Muscle layer of duodenum (tissue), 2 donors: Measurements from ENCODE around the gene SLC17A9.

Experiments used
- H3K27ac ChIP-seq: one replicate; pipeline ENCODE4 v1.7.0; 2013; ENCODE audit warnings: mild to moderate bottlenecking, low read length
- H3K27me3 ChIP-seq: one replicate; pipeline ENCODE4 v1.7.0; 2013; ENCODE audit warnings: low read depth, mild to moderate bottlenecking, control low read depth, low read length
- H3K36me3 ChIP-seq, 2 donors: one replicate each; pipeline ENCODE4 v1.7.0; 2013; ENCODE audit warnings: low read length in 2 of 2, control low read depth in 1 of 2, mild to moderate bottlenecking in 1 of 2; ENCODE audit not compliant: insufficient read depth in 2 of 2, control insufficient read depth in 1 of 2
- H3K4me1 ChIP-seq, 2 donors: one replicate each; pipeline ENCODE4 v1.7.0; 2013; ENCODE audit warnings: low read length in 2 of 2, mild to moderate bottlenecking in 2 of 2, control low read depth in 1 of 2, moderate library complexity in 1 of 2; ENCODE audit not compliant: insufficient read depth in 2 of 2, control insufficient read depth in 1 of 2
- H3K4me3 ChIP-seq, 2 donors: one replicate each; pipeline ENCODE4 v1.7.0; 2013; ENCODE audit warnings: low read length in 2 of 2, low read depth in 1 of 2, mild to moderate bottlenecking in 1 of 2
- H3K9me3 ChIP-seq, 2 donors: one replicate each; pipeline ENCODE4 v1.7.0; 2013; ENCODE audit warnings: low read length in 2 of 2, control low read depth in 1 of 2, mild to moderate bottlenecking in 1 of 2; ENCODE audit not compliant: control insufficient read depth in 1 of 2
- donor health status: healthy.

SLC17A9 gene

GRCh38 chr20:62952968-62953838 is 694 bp downstream of the SLC17A9 start:
- H3K36me3 ChIP-seq, result peaks cover 6% of the 10 kb centered on the region in 2 donors
- peaks cover 9 to 28% of the 10 kb centered on the region in 2 donors for H3K4me1 ChIP-seq
- H3K4me3 ChIP-seq, result peak overlapping the region; percentile 52
- peak overlapping the region; percentile 91 for H3K27ac ChIP-seq
- no peaks in the 10 kb centered on the region for H3K27me3 ChIP-seq
- H3K9me3 ChIP-seq, result no peaks in the 10 kb centered on the region

- H3K4me1 ChIP-seq, result peaks cover 9 to 28% of the 10 kb centered on the region in 2 donors
- no peaks in the 10 kb centered on the region for H3K9me3 ChIP-seq
- H3K27ac ChIP-seq, result peak overlapping the region; percentile 91
- H3K4me3 ChIP-seq, result peak overlapping the region; percentile 52
- H3K36me3 ChIP-seq, result peaks cover 2% of the 10 kb centered on the region in 2 donors
- no peaks in the 10 kb centered on the region for H3K27me3 ChIP-seq
These were observed 1.6 kb downstream of the SLC17A9 start for GRCh38 chr20:62953839-62954703.

GRCh38 chr20:62955519-62956386 is 3.2 kb downstream of the SLC17A9 start:
- no peaks in the 10 kb centered on the region for H3K9me3 ChIP-seq
- H3K36me3 ChIP-seq, result no peaks in the 10 kb centered on the region
- no peak overlapping the region for H3K4me3 ChIP-seq
- H3K27ac ChIP-seq, result no peak overlapping the region
- peaks cover 9 to 28% of the 10 kb centered on the region in 2 donors for H3K4me1 ChIP-seq
- H3K27me3 ChIP-seq, result no peaks in the 10 kb centered on the region

GRCh38 chr20:62956387-62957135 is 4.1 kb downstream of the SLC17A9 start:
- Histone ChIP-seq H3K27ac (no peak overlapping the region), H3K36me3 (no peaks in the 10 kb centered on the region), H3K27me3 (no peaks in the 10 kb centered on the region), H3K9me3 (no peaks in the 10 kb centered on the region), H3K4me3 (no peak overlapping the region), H3K4me1 (peaks cover 9 to 28% of the 10 kb centered on the region in 2 donors)

GRCh38 chr20:62957136-62958117 is 4.9 kb downstream of the SLC17A9 start:
- Histone ChIP-seq H3K4me1 (peaks cover 9 to 19% of the 10 kb centered on the region in 2 donors), H3K27ac (no peak overlapping the region), H3K27me3 (no peaks in the 10 kb centered on the region), H3K9me3 (no peaks in the 10 kb centered on the region), H3K4me3 (no peak overlapping the region), H3K36me3 (peaks cover 0 to 3% of the 10 kb centered on the region in 2 donors)

GRCh38 chr20:62958388-62959100 is 6.0 kb downstream of the SLC17A9 start:
- H3K27ac ChIP-seq, result no peak overlapping the region
- peaks cover 0 to 8% of the 10 kb centered on the region in 2 donors for H3K36me3 ChIP-seq
- H3K4me1 ChIP-seq, result peaks cover 2 to 11% of the 10 kb centered on the region in 2 donors
- H3K9me3 ChIP-seq, result no peaks in the 10 kb centered on the region
- no peak overlapping the region for H3K4me3 ChIP-seq
- H3K27me3 ChIP-seq, result no peaks in the 10 kb centered on the region

GRCh38 chr20:62959101-62959971 is 6.8 kb downstream of the SLC17A9 start:
- Histone ChIP-seq H3K27ac (no peak overlapping the region), H3K9me3 (no peaks in the 10 kb centered on the region), H3K27me3 (no peaks in the 10 kb centered on the region), H3K36me3 (peaks cover 0 to 13% of the 10 kb centered on the region in 2 donors), H3K4me1 (peaks cover 0 to 3% of the 10 kb centered on the region in 2 donors), H3K4me3 (no peak overlapping the region)

GRCh38 chr20:62959998-62960436 is 7.5 kb downstream of the SLC17A9 start:
- no peak overlapping the region for H3K4me3 ChIP-seq
- no peaks in the 10 kb centered on the region for H3K9me3 ChIP-seq
- no peak overlapping the region for H3K27ac ChIP-seq
- H3K4me1 ChIP-seq, result no peaks in the 10 kb centered on the region
- peaks cover 0 to 20% of the 10 kb centered on the region in 2 donors for H3K36me3 ChIP-seq
- H3K27me3 ChIP-seq, result no peaks in the 10 kb centered on the region
